Spleen (tissue), 11 donors: ENCODE results near the gene DOCK2. TPM values are rescaled to one million over a fixed set of nuclear protein-coding genes. Genes with fewer than 3 reads are reported as not detected.
"Not testable (repeated sequence)": the region's sequence is repeated elsewhere in the genome, so short reads cannot be mapped to it uniquely, and the experiment has no call there.

ENCODE experiments used
- DNase-seq: peaks from one replicate; pipeline ENCODE4 v3.0.0-alpha.2; 2020
- H3K27ac ChIP-seq, 8 donors: fragments of 200-600 bp; sonication (generic) in 7 of 8; 1 replicate in 4 of 8; 2 replicates in 4 of 8; pipeline versions ENCODE4 v1.5.0 to v1.8.0; 2016 to 2021; ENCODE audit warnings: inconsistent platforms in 4 of 8, mild to moderate bottlenecking in 4 of 8, moderate library complexity in 1 of 8
- H3K27me3 ChIP-seq, 7 donors: fragments of 200-600 bp; sonication (generic) in 6 of 7; replicated peaks in 1 of 7; 1 replicate in 4 of 7; 2 replicates in 3 of 7; pipeline versions ENCODE4 v1.5.0 to v1.8.0; 2016 to 2021; ENCODE audit warnings: inconsistent platforms in 3 of 7, mild to moderate bottlenecking in 1 of 7
- H3K36me3 ChIP-seq, 6 donors: fragments of 200-600 bp; sonication (generic) in 5 of 6; 1 replicate in 4 of 6; 2 replicates in 2 of 6; pipeline versions ENCODE4 v1.5.0 to v1.8.0; 2016 to 2021; ENCODE audit warnings: inconsistent platforms in 2 of 6
- H3K4me1 ChIP-seq, 6 donors: fragments of 200-600 bp; sonication (generic) in 5 of 6; 1 replicate in 3 of 6; 2 replicates in 3 of 6; pipeline versions ENCODE4 v1.5.0 to v1.8.0; 2016 to 2021; ENCODE audit warnings: inconsistent platforms in 3 of 6
- H3K4me3 ChIP-seq, 8 donors: fragments of 200-600 bp; sonication (generic) in 7 of 8; 1 replicate in 4 of 8; 2 replicates in 4 of 8; pipeline versions ENCODE4 v1.5.0 to v1.8.0; 2016 to 2021; ENCODE audit warnings: inconsistent platforms in 4 of 8, mild to moderate bottlenecking in 4 of 8, moderate library complexity in 2 of 8
- H3K9me3 ChIP-seq, 8 donors: fragments of 200-600 bp; sonication (generic) in 7 of 8; 1 replicate in 4 of 8; 2 replicates in 4 of 8; pipeline versions ENCODE4 v1.5.0 to v1.8.0; 2016 to 2021; ENCODE audit warnings: inconsistent platforms in 4 of 8
- CTCF ChIP-seq, 11 experiments: fragments of 200-600 bp in 7 of 11; fragments of 450-650 bp in 4 of 11; sonication (generic) in 4 of 11; IDR thresholded peaks in 8 of 11; conservative IDR thresholded peaks in 3 of 11; 1 replicate in 7 of 11; 2 replicates in 4 of 11; pipeline versions ENCODE4 v1.4.0 to v1.8.0; 2016 to 2021; ENCODE audit warnings: antibody characterized with exemption in 11 of 11, inconsistent platforms in 4 of 11, mild to moderate bottlenecking in 1 of 11
- POLR2A ChIP-seq, 3 donors: fragments of 450-650 bp; IDR thresholded peaks; one replicate each; pipeline ENCODE4 v1.5.1; 2017; ENCODE audit warnings: antibody characterized with exemption in 3 of 3, mild to moderate bottlenecking in 1 of 3
- POLR2AphosphoS5 ChIP-seq, 3 donors: sonication (generic); formaldehyde crosslinking; IDR thresholded peaks; one replicate each; pipeline ENCODE4 v1.5.1; 2017; ENCODE audit warnings: antibody characterized with exemption in 3 of 3
- WGBS, 5 donors: extraction: QIAGEN DNeasy Blood & Tissue Kit in 3 of 5; methylation state at CpG; one replicate each; pipeline versions ENCODE4 v1.1.5 to v1.1.7; 2013 to 2018; 5-methylcytosine and 5-hydroxymethylcytosine counted together
- intact Hi-C: fragments of 100-400 bp; cut with DNase I; formaldehyde crosslinking; loops from one replicate; pipeline ENCODE4 v1.15.0; 2023; ENCODE audit warnings: low total_unique reads
- polyA plus RNA-seq, 3 donors: library from polyadenylated mRNA; stranded (reverse); fragments of 200-250 nt; gene quantifications; one replicate each; pipeline ENCODE4 v1.2.1, GENCODE V29; 2013
- total RNA-seq, 7 donors: library from RNA; depleted of rRNA in 3 of 7; stranded (reverse); fragments of >200 nt in 3 of 7; fragmentation: NEBNext Ultra II Directional in 4 of 7; extraction: Animal tissue kit (Norgen Biotek cat#: 25700) in 4 of 7; gene quantifications; one replicate each; pipeline versions ENCODE4 v1.1.0 to v1.2.1, GENCODE V29; 2016 to 2021
- donor health status: healthy with polysubstance abuse.
- donor health status: DM: no; HTN: no; CAD: no; lungs with moderate emphysema.
- donor health status: DM: no; HTN: no; CAD: no.
- donor health status: Bipolar disorder and iron deficiency.
- donor health status: healthy.
- donor health status: DM: no; HTN: no; CAD: no.
- donor health status: DM: yes; HTN: yes; CAD: no.

DOCK2 gene
- total and polyA plus RNA-seq, 10 donors, result 30.6 to 321 (median 198) TPM

- H3K4me1 ChIP-seq, result peaks cover 0 to 3% (median 0%) of the 10 kb centered on the region in 6 donors
- no peaks in the 10 kb centered on the region for H3K27me3 ChIP-seq
- DNase-seq, result no peak
- TF ChIP-seq CTCF (IDR thresholded peaks at IDR 0.05 in 8 of 11, conservative IDR thresholded peaks at IDR 0.05 in 3 of 11) (no peak), POLR2A (IDR thresholded peaks at IDR 0.05) (no peak), POLR2AphosphoS5 (IDR thresholded peaks at IDR 0.05) (no peak)
- intact Hi-C loops, result no loop called here
- H3K9me3 ChIP-seq, result no peaks in the 10 kb centered on the region
- WGBS, 5 donors, result 76 to 87% (median 85%) methylated on average over 3 of the region's 3 CpGs
- no peak overlapping the region for H3K27ac ChIP-seq
- H3K36me3 ChIP-seq, result peaks cover 3 to 100% (median 54%) of the 10 kb centered on the region in 6 donors
- no peak overlapping the region for H3K4me3 ChIP-seq
Measured at GRCh38 chr5:169748174-169748573, 111.1 kb downstream of the DOCK2 start.

- Histone ChIP-seq H3K36me3 (peaks cover 3 to 100% (median 48%) of the 10 kb centered on the region in 6 donors), H3K27ac (no peak overlapping the region), H3K27me3 (no peaks in the 10 kb centered on the region), H3K4me3 (no peak overlapping the region), H3K4me1 (peaks cover 0 to 13% (median 3%) of the 10 kb centered on the region in 6 donors), H3K9me3 (no peaks in the 10 kb centered on the region)
- WGBS, 5 donors, result 95 to 97% (median 96%) methylated on average over 3 of the region's 3 CpGs
- no peak for TF ChIP-seq POLR2AphosphoS5 (IDR thresholded peaks at IDR 0.05)
- no peak for TF ChIP-seq POLR2A (IDR thresholded peaks at IDR 0.05)
- TF ChIP-seq CTCF (IDR thresholded peaks at IDR 0.05 in 8 of 11, conservative IDR thresholded peaks at IDR 0.05 in 3 of 11), result no peak
- DNase-seq, result no peak
- intact Hi-C loops, result no loop called here
Measured at GRCh38 chr5:169749295-169749694, 112.2 kb downstream of the DOCK2 start.

DNA sequence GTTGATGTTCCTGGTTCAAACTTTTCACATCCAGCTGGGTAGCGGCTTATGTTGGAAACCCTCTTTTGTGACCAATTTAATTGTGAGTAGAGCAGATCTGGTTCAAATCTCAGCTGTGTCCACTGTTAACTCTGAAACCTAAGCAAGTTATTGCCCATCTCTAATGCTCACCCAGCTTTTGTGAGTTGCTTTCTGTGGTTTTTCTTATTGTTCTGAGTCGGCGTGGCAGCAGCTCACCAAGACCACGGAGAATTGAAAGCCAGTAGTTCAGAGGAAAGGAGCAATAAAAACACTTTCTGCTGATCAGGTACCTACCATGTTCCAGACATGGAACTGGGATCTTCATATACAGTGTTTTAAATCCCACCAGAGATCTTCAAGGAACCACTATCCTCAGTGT lies 114.4 kb downstream of the DOCK2 start:
- no peak for DNase-seq
- Histone ChIP-seq H3K4me1 (peaks cover 0 to 15% (median 3%) of the 10 kb centered on the region in 6 donors), H3K27ac (no peak overlapping the region), H3K27me3 (no peaks in the 10 kb centered on the region), H3K36me3 (peaks cover 3 to 100% (median 44%) of the 10 kb centered on the region in 6 donors), H3K4me3 (no peak overlapping the region), H3K9me3 (no peaks in the 10 kb centered on the region)
- TF ChIP-seq POLR2A (IDR thresholded peaks at IDR 0.05) (no peak), POLR2AphosphoS5 (IDR thresholded peaks at IDR 0.05) (no peak), CTCF (IDR thresholded peaks at IDR 0.05 in 8 of 11, conservative IDR thresholded peaks at IDR 0.05 in 3 of 11) (no peak)
- intact Hi-C loops, result no loop called here
- 79 to 89% (median 84%) methylated on average over 4 of the region's 4 CpGs for WGBS, 5 donors

DNA sequence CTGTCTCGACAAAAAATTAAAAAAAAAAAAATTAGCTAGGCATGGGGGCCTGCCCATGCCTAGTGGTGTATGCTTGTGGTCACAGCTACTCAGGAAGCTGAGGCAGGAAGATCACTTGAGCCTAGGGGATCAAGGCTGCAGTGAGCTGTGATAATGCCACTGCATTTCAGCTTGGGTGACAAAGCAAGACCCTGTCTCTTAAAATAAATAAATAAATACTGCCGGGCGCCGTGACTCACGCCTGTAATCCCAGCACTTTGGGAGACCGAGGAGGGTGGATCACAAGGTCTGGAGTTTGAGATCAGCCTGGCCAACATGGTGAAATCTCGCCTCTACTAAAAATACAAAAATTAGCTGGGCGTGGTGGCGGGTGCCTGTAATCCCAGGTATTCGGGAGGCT lies 115.5 kb downstream of the DOCK2 start:
- intact Hi-C loops, H3K4me3 ChIP-seq, H3K27ac ChIP-seq, DNase-seq, H3K9me3 ChIP-seq, H3K27me3 ChIP-seq: not testable (repeated sequence)
- 88 to 91% (median 90%) methylated on average over 10 of the region's 10 CpGs for WGBS, 5 donors
- Histone ChIP-seq H3K4me1 (peaks cover 0 to 15% (median 3%) of the 10 kb centered on the region in 6 donors), H3K36me3 (peaks cover 3 to 100% (median 42%) of the 10 kb centered on the region in 6 donors)

DNA sequence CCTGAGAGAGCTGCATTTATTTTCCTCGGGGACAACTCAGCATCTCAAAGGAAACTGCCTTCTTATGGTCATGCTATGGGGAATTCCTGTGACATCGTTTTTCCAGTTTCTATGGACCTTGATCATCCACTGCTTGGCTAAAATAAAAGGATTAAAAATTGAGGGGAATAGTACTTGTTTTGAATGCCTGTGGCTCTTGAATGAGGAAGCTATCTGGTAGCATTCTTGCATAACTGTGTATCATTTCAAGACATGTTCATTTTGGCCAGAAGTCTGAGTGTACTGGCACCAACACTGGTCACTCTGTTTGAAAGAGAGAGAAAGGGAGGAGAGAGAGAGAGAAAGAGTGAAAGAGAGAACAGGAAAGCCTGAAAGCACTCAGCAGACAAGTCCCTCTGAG lies 116.7 kb downstream of the DOCK2 start:
- WGBS, 5 donors, result 61 to 77% (median 62%) methylated on average over 2 of the region's 2 CpGs
- Histone ChIP-seq H3K9me3 (no peaks in the 10 kb centered on the region), H3K36me3 (peaks cover 3 to 100% (median 30%) of the 10 kb centered on the region in 6 donors), H3K27me3 (no peaks in the 10 kb centered on the region), H3K4me3 (no peak overlapping the region), H3K4me1 (peaks cover 0 to 15% (median 3%) of the 10 kb centered on the region in 6 donors), H3K27ac (peak overlapping the region in 1 of 8 donors; percentile 37)
- no peak for DNase-seq
- TF ChIP-seq POLR2AphosphoS5 (IDR thresholded peaks at IDR 0.05), result no peak
- no peak for TF ChIP-seq CTCF (IDR thresholded peaks at IDR 0.05 in 8 of 11, conservative IDR thresholded peaks at IDR 0.05 in 3 of 11)
- TF ChIP-seq POLR2A (IDR thresholded peaks at IDR 0.05), result no peak
- intact Hi-C loops, result no loop called here
